ENCODE results near the gene NECAB2.

The NECAB2 gene

GRCh38 chr16:84048871-84049270, 80.8 kb downstream of the NECAB2 start:
- no peak overlapping the region for H3K4me3 ChIP-seq (ENCODE audit: low read depth, low read length)
- TF ChIP-seq CTCF (IDR thresholded peaks at IDR 0.05; ENCODE audit: insufficient read depth, low read depth, low read length, missing control alignments): no peak
- DNase-seq (ENCODE audit: low read depth): no peak

GRCh38 chr16:84049403-84050060, 81.5 kb downstream of the NECAB2 start:
- DNase-seq (ENCODE audit: low read depth): no peak
- H3K4me3 ChIP-seq (ENCODE audit: low read depth, low read length): no peak overlapping the region
- TF ChIP-seq CTCF (IDR thresholded peaks at IDR 0.05; ENCODE audit: insufficient read depth, low read depth, low read length, missing control alignments): no peak

GRCh38 chr16:84050316-84050715, 82.3 kb downstream of the NECAB2 start:
- no peak for DNase-seq (ENCODE audit: low read depth)
- TF ChIP-seq CTCF (IDR thresholded peaks at IDR 0.05; ENCODE audit: insufficient read depth, low read depth, low read length, missing control alignments): no peak
- no peak overlapping the region for H3K4me3 ChIP-seq (ENCODE audit: low read depth, low read length)

- TF ChIP-seq CTCF (IDR thresholded peaks at IDR 0.05; ENCODE audit: insufficient read depth, low read depth, low read length, missing control alignments): no peak
- no peak overlapping the region for H3K4me3 ChIP-seq (ENCODE audit: low read depth, low read length)
- DNase-seq (ENCODE audit: low read depth): no peak
These were observed 84.1 kb downstream of the NECAB2 start for GRCh38 chr16:84052071-84052622.

Measured in GM12865 (cell line).